ENCODE data around the gene UBE2J2. TPM values are rescaled to one million over a fixed set of nuclear protein-coding genes. Genes with fewer than 3 reads are reported as not detected.

UBE2J2 gene
- total RNA-seq, 1 donor from 2014 or later = 89.9 TPM

GRCh38 chr1:1298861-1299685 is 25.4 kb upstream of the UBE2J2 start:
- TF ChIP-seq CTCF (IDR thresholded peaks at IDR 0.05) = no peak
- intact Hi-C loops (cut with micrococcal nuclease) = no loop called here
- H3K4me1 Mint-ChIP-seq = peaks cover 3% of the 10 kb centered on the region

GRCh38 chr1:1297802-1298424 is 24.3 kb upstream of the UBE2J2 start:
- H3K9me3 Mint-ChIP-seq = no peaks in the 10 kb centered on the region
- no peak overlapping the region for H3K27ac Mint-ChIP-seq
- DNase-seq = no peak
- H3K4me1 Mint-ChIP-seq = no peaks in the 10 kb centered on the region
- ATAC-seq (ENCODE audit: low read depth) = no peak
- no peaks in the 10 kb centered on the region for H3K36me3 Mint-ChIP-seq (ENCODE audit: low read depth)
- no peaks in the 10 kb centered on the region for H3K27me3 Mint-ChIP-seq
- ChIA-PET POLR2A (interaction anchor here (0.6 kb wide), 1 partner anchor 233 kb away, joined by 4 read pairs; no protein-coding TSS in a partner anchor), CTCF (no interaction called here)
- no peak for TF ChIP-seq CTCF (IDR thresholded peaks at IDR 0.05)
- no peak overlapping the region for H3K4me3 Mint-ChIP-seq
- intact Hi-C loops (cut with micrococcal nuclease) = no loop called here

More at GRCh38 chr1:1298861-1299685, 25.4 kb upstream of the UBE2J2 start:
- Mint-ChIP-seq H3K9me3 (no peaks in the 10 kb centered on the region), H3K27ac (no peak overlapping the region), H3K27me3 (no peaks in the 10 kb centered on the region), H3K4me3 (no peak overlapping the region), H3K36me3 (ENCODE audit: low read depth) (no peaks in the 10 kb centered on the region)
- DNase-seq (no peak), ATAC-seq (ENCODE audit: low read depth) (no peak)
- ChIA-PET CTCF (no interaction called here), POLR2A (no interaction called here)

- no peaks in the 10 kb centered on the region for H3K36me3 Mint-ChIP-seq (ENCODE audit: low read depth)
- no peak overlapping the region for H3K27ac Mint-ChIP-seq
- ChIA-PET CTCF (interaction anchor here (0.9 kb wide), 1 partner anchor 264 kb away, joined by 4 read pairs; no protein-coding TSS in a partner anchor), POLR2A (interaction anchor here (0.6 kb wide), 1 partner anchor 28 kb away, joined by 5 read pairs; no protein-coding TSS in a partner anchor)
- H3K9me3 Mint-ChIP-seq = no peaks in the 10 kb centered on the region
- intact Hi-C loops (cut with micrococcal nuclease) = no loop called here
- H3K4me1 Mint-ChIP-seq = peaks cover 6% of the 10 kb centered on the region
- DNase-seq (no peak), ATAC-seq (ENCODE audit: low read depth) (no peak)
- no peak for TF ChIP-seq CTCF (IDR thresholded peaks at IDR 0.05)
- H3K4me3 Mint-ChIP-seq = no peak overlapping the region
- H3K27me3 Mint-ChIP-seq = no peaks in the 10 kb centered on the region
These were observed 22.7 kb upstream of the UBE2J2 start for GRCh38 chr1:1296070-1297061.

- no peak for TF ChIP-seq CTCF (IDR thresholded peaks at IDR 0.05)
- ATAC-seq (ENCODE audit: low read depth) = no peak
- H3K9me3 Mint-ChIP-seq = no peaks in the 10 kb centered on the region
- H3K27ac Mint-ChIP-seq = no peak overlapping the region
- CTCF ChIA-PET = interaction anchor here (0.9 kb wide), 1 partner anchor 263 kb away, joined by 4 read pairs; no protein-coding TSS in a partner anchor
- no peaks in the 10 kb centered on the region for H3K27me3 Mint-ChIP-seq
- POLR2A ChIA-PET = interaction anchor here (0.6 kb wide), 1 partner anchor 27 kb away, joined by 5 read pairs; no protein-coding TSS in a partner anchor
- peaks cover 6% of the 10 kb centered on the region for H3K4me1 Mint-ChIP-seq
- intact Hi-C loops (cut with micrococcal nuclease) = no loop called here
- no peaks in the 10 kb centered on the region for H3K36me3 Mint-ChIP-seq (ENCODE audit: low read depth)
- no peak overlapping the region for H3K4me3 Mint-ChIP-seq
- DNase-seq = no peak
These were observed 21.7 kb upstream of the UBE2J2 start for GRCh38 chr1:1295154-1295923.

All from activated B cell treated with CpG ODN at 0.5 μM for 24 hours (primary cell).